ENCODE results near the gene NEGR1. TPM values are rescaled to one million over a fixed set of nuclear protein-coding genes. Genes with fewer than 3 reads are reported as not detected.

NEGR1 gene
- polyA plus RNA-seq, 4 donors, result 3.5 to 5.2 (median 4.1) TPM

DNA sequence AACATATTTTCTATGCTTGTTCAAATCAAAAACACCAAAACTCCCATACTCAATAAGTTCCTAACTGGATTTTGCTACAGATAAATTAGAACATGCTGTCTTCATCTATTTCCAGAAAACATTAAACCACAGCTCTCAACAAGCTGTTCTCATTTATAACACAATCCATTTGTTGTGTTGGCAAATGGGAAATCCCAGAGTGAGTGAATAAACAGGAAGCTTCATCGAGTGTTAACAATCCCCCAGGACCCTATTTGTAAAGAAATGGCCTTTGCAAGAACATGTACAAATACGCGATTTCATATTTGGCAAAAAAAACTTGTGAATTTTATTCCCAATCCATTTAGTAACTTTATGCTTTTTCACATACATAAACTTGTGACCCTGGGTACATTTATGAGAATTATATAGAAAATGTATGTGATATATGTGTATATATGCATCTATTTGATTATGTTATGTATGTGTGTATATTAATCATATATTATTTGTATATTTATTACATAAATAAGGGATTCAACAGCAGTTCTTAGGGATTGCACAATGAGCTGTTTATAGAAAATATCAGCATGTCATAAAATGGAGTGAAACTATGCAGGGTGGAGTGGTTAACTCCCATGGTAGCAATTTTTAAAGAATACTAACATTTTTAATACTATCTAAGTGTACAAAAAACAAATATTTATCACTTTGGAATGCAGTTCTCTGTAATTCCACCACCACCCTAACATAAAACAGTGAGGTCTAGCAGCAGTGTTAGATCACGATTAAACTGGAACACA, 160.0 kb downstream of the NEGR1 start:
- DNase-seq (ENCODE audit: low read depth in 4 of 4, low spot score in 3 of 4), result peak; percentile 2 to 17 (median 8)

DNA sequence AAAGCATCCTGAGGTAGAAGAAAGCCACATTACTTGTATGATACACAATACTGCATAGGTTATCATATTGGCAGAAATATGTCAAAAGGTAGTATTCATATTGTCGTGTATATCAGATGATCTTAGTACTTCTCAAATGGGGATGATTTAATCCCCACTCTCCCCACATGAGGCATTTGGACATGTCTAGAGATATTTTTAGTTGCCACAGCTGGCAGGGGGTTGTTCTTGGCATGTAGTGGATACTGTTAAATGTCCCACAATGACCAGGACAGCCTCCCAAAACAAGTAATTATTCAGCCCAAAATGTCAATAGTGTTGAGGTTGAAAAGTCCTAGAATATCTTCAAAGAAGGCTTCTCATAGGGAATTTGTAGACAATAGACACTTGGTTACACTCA, 162.8 kb downstream of the NEGR1 start:
- no peak for DNase-seq (ENCODE audit: low read depth in 4 of 4, low spot score in 3 of 4)

DNA sequence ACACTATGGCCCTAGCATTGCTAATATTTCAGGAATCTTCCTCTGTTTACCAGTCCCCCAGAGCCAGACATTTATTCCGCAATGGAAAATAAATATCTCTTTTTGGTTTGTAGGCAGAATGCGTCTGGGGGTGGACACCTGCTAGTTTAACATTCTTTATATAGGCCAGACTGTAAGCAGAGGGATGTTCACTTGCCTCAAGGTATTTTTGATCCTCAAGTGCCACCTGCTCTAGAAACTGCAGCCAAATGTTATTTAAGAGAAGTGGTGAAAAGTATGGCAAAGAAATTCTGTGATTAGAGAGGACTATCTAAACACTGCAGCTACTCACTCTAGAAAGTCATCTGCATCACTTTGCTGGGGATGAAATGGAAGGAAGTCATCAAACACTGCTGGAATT, 164.7 kb downstream of the NEGR1 start:
- DNase-seq (ENCODE audit: low read depth in 4 of 4, low spot score in 3 of 4), result no peak

DNA sequence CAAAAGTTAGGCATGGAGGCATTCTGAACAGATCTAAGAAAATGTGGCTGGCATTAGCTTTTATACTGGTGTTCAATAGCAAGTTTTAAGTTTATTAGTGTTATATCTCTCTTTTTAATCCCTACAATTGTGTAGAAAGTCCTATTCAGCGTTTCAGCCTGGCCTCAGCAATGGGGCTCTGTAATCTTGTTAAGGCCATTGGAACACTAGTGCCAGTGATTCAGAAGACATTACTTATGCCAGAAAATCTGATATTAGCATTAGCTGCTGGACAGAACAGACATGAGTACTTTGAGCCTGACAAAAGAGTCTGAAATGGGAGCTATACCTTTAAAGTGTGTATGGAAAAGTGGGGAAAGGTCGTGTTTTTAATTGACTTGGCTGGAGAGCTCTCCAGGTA, 167.0 kb downstream of the NEGR1 start:
- no peak for DNase-seq (ENCODE audit: low read depth in 4 of 4, low spot score in 3 of 4)

DNA sequence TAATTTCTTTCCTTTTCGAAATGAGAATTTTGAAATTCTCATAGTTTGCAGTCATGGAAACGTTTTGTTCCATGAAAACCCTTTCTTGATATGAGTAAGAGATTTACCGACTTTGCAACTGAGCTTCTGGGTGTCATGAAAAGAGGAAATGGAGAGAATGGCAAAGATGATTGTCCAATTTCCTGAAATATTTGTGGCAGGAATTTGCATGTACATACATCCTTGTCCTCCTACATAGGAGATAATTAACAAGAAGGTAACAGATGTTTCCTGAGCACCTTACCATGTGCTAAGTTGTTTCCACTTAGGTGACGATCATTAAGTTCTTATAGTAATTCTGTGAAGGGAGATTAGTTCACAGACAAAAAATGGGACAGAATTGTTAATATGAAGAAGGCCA, 170.7 kb downstream of the NEGR1 start:
- no peak for DNase-seq (ENCODE audit: low read depth in 4 of 4, low spot score in 3 of 4)

DNA sequence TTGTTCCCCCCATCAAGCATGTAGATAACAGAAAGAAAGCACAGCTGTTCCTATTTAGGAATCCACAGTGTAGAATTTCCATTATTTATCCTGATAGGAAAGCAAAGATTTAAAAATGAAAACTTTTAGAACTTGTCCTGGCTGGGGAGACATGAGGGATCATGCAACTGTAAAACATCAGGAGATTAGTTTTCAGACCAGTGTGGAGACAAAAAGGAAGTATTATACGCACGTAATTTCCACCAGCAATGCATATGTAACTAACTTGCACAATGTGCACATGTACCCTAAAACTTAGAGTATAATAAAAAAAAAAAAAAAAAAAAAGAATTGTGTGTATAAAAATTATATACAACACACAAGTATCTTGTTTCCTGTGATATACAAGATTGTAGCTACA, 172.4 kb downstream of the NEGR1 start:
- no peak for DNase-seq (ENCODE audit: low read depth in 4 of 4, low spot score in 3 of 4)

DNA sequence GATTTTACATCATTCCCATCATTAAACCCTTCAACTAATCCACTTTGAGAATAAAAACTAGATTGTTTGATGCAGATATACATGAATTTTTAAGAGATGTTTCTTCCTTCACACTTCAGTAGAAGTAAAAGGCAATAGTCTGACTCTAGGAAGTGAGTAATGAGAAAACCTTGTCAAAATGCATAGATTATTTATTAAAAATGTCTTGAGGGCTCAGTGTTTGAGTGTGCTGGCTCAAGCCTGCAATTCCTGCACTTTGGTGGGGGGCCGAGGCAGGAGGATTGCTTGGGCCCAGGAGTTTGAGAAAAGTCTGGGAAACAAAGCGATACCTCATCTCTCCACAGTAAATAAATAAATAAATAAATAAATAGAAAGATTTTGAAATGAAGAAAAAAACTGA, 177.1 kb downstream of the NEGR1 start:
- no peak for DNase-seq (ENCODE audit: low read depth in 4 of 4, low spot score in 3 of 4)

DNA sequence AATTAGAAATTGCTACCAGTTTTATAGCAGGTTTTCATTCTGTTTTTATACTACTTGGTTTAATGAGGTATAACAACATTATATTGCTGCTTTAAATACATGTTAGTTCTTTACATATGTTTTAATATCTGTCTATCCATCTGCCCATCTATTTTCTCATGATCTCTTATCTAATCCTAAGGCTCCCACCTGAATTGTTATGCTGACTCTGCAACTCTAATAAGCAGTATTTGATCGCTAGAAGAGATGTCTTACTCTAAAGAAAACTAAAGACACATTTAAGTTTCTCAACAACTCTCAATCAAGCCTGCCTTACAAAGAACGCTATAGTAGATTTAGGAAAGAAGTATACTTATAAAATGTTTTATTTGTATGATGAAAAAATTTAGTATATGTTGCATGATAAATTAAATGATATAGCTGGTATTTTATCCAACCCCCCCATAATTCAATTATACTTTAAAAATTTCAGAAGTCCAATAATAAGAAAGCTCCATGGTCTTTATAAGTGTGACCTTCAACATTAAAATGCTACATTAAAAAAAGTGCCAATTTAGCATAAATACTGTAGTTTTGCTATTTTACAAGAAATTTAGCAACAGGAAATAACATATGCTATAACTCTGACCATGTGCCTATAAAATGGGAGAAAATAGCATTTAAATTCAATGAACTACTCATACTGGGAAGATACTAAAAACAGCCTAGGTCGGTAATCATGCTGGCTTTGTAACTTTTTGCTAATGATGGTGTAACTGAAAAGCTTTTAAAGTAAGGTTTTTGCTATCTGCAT, 180.3 kb downstream of the NEGR1 start:
- DNase-seq (ENCODE audit: low read depth in 4 of 4, low spot score in 3 of 4), result no peak

DNA sequence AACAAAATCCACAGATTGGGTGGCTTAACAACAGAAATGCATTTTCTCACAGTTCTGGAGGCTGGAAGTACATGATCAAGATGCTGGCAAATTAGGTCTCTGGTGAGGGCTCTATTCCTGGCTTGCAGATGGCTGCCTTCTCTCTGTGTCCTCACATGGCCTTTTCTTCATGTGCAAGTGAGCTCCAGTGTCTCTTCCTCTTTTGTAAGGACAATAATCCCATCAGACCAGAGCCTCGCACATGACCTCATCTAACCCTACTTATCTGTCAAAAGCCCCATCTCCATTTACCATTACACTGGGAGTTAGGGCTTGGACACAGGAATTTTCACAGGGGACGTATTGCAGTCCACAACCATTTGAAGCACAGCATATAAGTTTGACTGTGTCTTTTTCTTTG, 181.6 kb downstream of the NEGR1 start:
- DNase-seq (ENCODE audit: low read depth in 4 of 4, low spot score in 3 of 4), result no peak

DNA sequence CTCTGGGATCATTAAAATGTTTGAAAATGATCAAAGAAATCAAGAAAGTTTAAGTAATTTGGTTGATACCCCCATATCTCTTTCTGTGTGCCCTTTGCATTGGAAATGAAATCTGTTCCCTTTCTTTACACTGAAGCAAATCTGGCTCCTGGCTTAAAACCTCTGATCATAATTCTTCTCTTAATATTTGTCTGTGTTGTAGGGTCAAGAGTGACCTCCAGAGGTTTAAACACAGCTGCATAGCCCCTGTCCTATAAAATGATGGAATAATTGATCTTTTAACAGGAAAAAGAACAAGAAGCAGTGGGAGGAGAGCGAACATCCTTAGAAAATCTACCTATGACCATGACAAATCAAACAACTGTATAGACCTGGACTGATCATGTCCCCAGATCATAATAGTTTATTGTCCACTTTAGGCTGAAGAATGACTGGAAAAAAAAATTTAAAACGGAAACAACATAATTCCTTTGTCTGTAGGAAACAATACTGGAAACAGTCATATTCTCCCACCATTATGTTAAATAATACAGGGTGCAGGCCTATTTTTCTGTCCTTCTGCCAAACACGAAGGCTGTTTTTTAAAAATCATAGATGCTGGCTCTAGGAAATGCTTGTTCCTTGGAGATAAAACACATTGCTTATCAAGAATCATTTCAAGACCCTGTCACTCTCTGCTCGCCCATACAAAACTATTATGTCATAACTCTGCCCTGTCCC, 184.3 kb downstream of the NEGR1 start:
- DNase-seq (ENCODE audit: low read depth in 4 of 4, low spot score in 3 of 4), result no peak

DNA sequence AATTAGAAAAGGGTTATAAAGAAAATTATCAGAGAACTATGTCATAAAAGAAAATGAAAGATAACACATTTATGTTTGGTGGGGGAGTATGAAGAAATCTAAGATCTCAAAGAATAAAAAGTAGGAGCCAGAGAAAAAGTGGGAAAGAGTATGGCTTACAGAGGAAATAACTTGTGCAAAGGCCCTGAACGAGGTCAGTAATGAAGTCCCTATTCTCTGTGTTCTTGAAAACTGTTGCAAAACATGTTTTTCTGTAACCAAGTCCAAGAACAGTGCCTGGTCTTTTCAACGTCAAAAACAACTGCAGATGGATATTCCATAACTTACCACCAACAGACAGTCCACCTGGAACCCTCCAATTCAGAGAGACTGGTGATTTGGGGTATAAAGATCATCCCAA, 188.1 kb downstream of the NEGR1 start:
- no peak for DNase-seq (ENCODE audit: low read depth in 4 of 4, low spot score in 3 of 4)

DNA sequence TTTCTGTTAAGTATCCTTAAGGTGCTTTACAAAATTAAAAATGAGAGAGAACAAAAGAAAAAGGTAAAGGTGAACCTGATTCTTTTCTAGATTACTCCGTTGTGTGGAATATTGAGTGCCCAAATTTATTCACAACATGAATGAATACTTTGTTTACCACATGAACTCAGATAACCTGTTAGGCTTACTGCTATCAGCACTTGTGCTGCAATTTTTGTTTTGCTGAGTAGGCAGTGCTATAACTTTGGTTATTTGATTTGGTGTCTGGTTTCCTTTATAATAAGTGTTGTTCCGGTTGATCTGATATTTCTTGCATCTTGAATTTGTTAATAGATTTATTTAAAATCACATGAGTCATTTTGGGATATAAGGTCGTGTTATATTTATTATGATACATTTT, 195.9 kb downstream of the NEGR1 start:
- DNase-seq (ENCODE audit: low read depth in 4 of 4, low spot score in 3 of 4), result no peak

DNA sequence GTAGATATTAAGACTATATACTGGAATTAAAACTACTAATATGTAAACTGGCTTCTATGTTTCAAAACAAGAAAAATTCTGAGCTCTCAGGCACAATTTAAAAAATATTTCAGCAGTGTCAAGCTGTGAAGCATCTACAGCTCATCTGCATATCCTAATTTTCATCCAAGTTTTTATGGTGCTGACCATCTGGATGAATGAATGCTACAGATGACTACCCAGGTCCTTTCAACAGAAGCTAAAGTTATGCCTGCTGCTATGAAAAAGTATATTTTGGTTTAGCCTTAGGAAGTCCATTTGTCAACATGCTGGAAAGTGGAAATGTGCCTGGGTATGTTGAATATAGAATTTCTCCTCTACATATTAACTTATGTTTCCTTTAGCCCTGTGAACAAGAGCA, 206.9 kb downstream of the NEGR1 start:
- DNase-seq (ENCODE audit: low read depth in 4 of 4, low spot score in 3 of 4), result no peak

DNA sequence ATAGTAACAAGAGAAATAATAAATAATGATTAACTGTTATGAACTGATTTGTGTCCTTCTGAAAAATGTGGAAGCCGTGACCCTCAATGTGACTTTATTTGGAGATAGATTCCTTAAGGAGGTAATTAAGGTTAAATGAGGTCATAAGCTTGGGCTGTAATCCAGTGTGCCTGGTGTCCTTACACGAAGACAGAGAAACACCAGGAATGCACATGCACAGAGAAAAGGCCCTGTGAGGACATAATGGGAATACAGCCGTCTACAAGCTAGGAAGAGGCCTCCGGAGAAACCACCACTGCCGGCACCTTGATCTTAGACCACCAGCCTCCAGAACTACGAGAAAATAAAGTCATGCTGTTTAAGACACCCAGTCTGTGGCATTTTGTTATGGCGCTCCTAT, 215.9 kb downstream of the NEGR1 start:
- DNase-seq (ENCODE audit: low read depth in 4 of 4, low spot score in 3 of 4), result no peak

DNA sequence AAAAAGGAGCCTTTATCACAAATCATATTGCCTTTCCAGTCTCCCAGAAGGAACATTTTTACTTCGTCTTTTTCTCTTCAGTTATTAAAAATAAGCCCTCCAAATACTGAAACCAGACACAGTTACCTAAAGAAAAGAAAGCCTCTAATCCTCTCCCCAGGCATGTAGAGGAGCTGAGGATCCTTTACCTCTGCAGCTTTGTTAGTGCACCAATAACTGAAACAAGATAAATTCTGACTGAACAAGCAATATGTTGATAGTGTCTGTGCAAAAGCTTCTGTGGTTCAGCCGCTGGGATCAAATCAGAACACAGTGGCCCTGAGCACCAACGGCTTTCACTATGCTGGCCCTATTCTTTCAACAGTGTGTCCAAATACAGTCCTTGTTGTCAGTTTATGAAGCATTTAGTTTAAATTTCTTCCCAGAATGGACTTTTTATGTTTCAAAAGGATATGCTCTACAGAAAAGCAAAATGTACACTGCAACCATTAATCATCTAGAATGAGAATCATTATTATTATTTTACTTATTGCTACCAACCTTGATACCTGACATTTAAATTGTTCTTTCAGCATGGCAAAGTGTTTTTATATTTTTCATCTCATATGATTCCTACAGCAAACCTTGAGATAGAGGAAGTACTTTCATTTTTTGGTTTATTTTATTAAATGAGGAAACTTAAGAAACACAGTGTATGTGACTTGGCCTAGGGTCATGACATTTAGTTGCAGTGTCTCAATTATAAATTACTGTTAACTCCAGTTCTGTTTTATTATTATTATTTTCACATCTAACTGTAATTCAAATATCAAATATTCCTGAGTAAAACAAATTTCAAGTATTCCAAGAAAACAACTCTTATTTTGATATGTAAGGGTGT, 217.9 kb downstream of the NEGR1 start:
- DNase-seq (ENCODE audit: low read depth in 4 of 4, low spot score in 3 of 4), result no peak

DNA sequence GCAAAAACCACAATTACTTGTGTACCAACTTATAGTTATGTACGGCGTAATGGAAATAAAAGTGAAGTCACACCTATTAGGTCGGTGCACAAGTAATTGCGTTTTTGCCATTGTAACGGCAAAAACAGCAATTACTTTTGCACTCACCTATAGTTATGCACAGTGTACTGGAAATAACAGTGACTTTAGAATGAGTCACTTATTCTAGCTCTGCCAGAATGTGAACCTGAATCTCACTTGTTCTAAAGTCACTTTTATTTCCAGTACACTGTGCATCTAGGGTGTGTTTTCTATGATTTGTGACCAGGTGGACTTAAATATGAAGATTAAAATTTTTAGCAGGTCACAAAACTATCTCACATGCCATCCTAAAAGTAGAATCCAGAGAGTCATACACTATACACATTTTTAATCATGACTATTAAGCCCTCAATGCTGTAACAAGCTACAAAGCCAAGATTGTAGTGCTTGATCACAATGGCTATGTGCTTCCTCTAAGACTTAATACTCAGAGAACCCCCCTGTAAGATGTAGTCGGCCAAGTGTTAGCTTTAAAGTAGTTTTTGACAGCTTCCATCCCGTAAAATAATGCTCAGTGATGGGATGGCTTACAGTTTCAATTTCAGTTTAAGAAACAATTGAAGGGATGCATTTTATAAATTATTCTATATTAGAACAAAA, 218.8 kb downstream of the NEGR1 start:
- no peak for DNase-seq (ENCODE audit: low read depth in 4 of 4, low spot score in 3 of 4)

DNA sequence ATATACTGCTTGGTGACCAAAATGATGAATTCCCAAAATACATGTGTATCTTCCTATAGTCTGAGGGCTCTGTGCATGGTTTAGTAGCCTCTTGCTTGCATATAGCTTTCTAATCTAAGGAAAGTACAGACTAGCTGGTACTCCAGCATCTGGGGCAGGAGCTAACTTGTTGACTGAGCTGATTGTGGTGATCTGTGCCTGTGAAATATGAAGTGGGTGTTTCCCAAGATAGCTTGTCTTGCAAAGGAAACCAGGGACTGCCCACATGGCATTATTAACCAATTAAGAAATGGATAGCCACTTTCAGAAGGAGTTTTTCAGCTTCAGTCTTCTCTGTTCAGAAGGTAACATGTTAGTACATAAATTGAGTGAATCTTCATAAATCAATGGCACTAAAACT, 219.8 kb downstream of the NEGR1 start:
- no peak for DNase-seq (ENCODE audit: low read depth in 4 of 4, low spot score in 3 of 4)

DNA sequence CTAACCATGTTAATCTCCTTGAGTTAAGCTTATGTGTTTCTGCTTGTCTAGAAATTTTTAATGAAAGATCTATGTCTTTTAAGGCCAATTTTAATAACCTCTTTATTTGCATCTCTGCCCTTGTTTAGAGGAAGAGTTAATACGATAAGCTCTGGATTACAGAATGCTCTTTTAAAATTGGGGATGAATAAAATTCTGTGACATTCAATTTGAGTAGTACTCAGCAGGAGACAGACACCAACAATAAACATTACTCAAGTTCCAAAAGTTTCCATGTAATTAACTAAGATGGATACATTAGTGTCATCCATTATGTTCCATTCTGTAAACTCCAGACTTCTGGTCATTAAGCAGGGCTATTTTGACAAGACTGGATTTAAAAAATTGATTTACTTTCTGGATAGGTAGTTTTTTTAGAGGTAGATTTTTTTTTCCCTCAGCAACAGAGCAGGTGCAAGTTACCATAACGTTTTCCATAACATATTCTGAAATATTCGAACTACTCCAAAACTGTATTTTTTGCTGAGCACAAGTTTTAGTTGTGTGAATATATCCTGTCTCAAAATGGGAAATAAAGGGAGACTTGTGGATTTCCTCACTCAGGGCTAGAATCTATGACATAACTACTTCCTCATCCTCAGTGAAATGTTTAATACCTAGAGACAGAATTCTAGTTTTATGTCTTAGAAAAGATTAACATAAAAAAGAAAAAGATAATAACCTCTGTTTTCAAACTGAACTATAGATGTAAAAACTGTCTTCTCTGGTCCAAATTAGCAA, 221.7 kb downstream of the NEGR1 start:
- DNase-seq (ENCODE audit: low read depth in 4 of 4, low spot score in 3 of 4), result no peak

DNA sequence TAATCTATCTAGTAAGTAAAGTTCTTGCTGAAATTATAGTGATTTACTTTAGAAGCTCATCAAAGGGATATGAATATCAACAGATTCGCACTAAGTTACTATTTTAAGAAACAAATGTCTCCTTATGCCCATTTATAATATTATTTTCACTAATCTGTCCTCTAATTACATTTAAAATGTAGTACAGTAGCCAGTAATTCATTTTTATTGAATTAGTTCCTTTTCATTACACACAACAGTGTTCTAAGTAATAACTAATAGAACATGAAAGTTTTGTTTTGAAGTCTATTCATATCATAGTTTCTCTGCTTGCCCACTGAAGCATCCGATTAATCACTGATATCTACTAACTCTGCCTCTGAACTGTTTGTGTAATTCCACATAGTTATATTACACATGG, 225.8 kb downstream of the NEGR1 start:
- no peak for DNase-seq (ENCODE audit: low read depth in 4 of 4, low spot score in 3 of 4)

All from right renal pelvis (tissue), 4 donors.